ENCODE results near the gene TCEA3.

TCEA3 gene

GRCh38 chr1:23446661-23447310, 22.2 kb upstream of the TCEA3 start:
- DNase-seq: no peak

- no peak for DNase-seq
Measured at GRCh38 chr1:23444596-23445390, 20.2 kb upstream of the TCEA3 start.

- no peak for DNase-seq
Measured at GRCh38 chr1:23444104-23444533, 19.6 kb upstream of the TCEA3 start.

GRCh38 chr1:23442751-23443150, 18.2 kb upstream of the TCEA3 start:
- no peak for DNase-seq

- DNase-seq: no peak
Measured at GRCh38 chr1:23441446-23442148, 17.0 kb upstream of the TCEA3 start.

- no peak for DNase-seq
Measured at GRCh38 chr1:23438545-23438944, 14.0 kb upstream of the TCEA3 start.

GRCh38 chr1:23437355-23437664, 12.8 kb upstream of the TCEA3 start:
- DNase-seq: no peak

- peak; percentile 37 for DNase-seq
Measured at GRCh38 chr1:23436520-23437354, 12.2 kb upstream of the TCEA3 start.

GRCh38 chr1:23434260-23434775, 9.8 kb upstream of the TCEA3 start:
- no peak for DNase-seq

GRCh38 chr1:23433122-23433521, 8.6 kb upstream of the TCEA3 start:
- no peak for DNase-seq

GRCh38 chr1:23431431-23431830, 6.9 kb upstream of the TCEA3 start:
- DNase-seq: no peak

- no peak for DNase-seq
Measured at GRCh38 chr1:23430803-23431202, 6.3 kb upstream of the TCEA3 start.

GRCh38 chr1:23428136-23428905, 3.8 kb upstream of the TCEA3 start:
- DNase-seq: no peak

- DNase-seq: no peak
Measured at GRCh38 chr1:23427550-23427949, 3.0 kb upstream of the TCEA3 start.

- DNase-seq: peak; percentile 46
Measured at GRCh38 chr1:23426828-23427227, 2.3 kb upstream of the TCEA3 start.

- no peak for DNase-seq
Measured at GRCh38 chr1:23425193-23425494, 596 bp upstream of the TCEA3 start.

GRCh38 chr1:23423415-23424292, 894 bp downstream of the TCEA3 start:
- no peak for DNase-seq

GRCh38 chr1:23422941-23423340, 1.6 kb downstream of the TCEA3 start:
- no peak for DNase-seq

- DNase-seq: peak; percentile 71
Measured at GRCh38 chr1:23422241-23422877, 2.2 kb downstream of the TCEA3 start.

- DNase-seq: no peak
Measured at GRCh38 chr1:23421753-23422240, 2.8 kb downstream of the TCEA3 start.

- no peak for DNase-seq
Measured at GRCh38 chr1:23421343-23421742, 3.2 kb downstream of the TCEA3 start.

Measured in RPMI8226 (cell line).